Forelimb muscle (tissue), 1 donor: ENCODE measurements around the gene EPG5. TPM values are rescaled to one million over a fixed set of nuclear protein-coding genes. Genes with fewer than 3 reads are reported as not detected.

Source experiments
- DNase-seq: peaks from one replicate; pipeline ENCODE4 v3.0.0-alpha.2; 2013; ENCODE audit warnings: low read depth
- polyA plus RNA-seq: library from polyadenylated mRNA; unstranded; fragments of 120-200 nt; gene quantifications from one replicate; pipeline ENCODE4 v1.2.1, GENCODE V29; 2013; ENCODE audit not compliant: insufficient read length

The EPG5 gene
- polyA plus RNA-seq, 1 donor = 12.8 TPM

DNA sequence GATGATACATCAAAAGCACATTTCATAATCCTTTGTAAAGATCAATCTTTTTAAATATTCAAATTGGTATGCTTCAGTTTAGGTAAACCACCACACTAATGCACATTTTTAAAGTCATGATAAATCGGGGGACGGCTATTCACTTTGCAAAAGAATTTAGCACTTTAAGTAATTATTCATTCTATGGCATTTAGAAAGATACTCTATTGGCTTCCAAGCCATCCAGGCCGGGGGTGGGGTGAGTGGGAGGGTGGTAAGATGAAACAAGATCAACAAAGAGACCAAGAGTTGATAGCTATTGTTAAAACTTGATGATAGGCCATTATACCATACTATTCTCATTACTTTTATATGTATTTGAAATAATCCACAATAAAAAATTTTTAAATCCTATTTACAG is 41.0 kb downstream of the EPG5 start:
- no peak for DNase-seq

DNA sequence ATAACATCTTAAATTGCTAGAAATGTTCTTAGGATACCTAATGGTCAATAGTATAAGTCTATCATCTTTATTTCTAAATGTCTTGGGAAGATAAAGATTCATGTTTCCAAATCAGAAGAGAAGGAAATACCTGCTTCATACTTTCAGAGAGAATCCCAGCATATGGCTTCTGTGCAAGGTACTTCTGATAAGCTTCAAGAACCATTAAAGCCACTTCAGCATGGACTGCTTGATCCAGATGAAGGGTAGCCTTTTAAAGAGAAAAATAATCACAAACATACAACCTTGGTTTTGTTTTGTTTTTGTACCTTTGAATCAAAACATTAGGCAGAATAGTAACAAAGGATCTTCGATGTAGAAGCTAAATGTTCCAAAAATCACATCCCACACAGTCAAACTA is 44.0 kb downstream of the EPG5 start:
- no peak for DNase-seq

DNA sequence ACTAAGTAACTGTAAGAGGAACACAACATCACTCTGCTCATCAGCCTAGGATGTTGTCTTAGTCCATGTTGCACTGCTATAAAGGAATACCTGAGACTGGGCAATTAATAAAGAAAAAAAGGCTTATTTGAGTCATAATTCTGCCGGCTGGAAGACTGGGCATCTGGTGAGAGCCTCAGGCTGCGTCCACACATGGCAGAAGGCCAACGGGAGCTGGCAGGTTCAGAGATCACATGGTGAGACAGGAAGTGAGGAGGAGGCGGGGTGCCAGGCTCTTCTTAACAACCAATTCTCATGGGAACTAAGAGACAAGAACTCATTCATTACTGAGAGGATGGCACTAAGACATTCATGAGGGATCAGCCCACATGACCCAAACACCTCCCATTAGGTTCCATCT is 46.8 kb downstream of the EPG5 start:
- DNase-seq = no peak

- DNase-seq = no peak
These were observed 50.8 kb downstream of the EPG5 start for GRCh38 chr18:45916302-45916701.

- no peak for DNase-seq
These were observed 53.9 kb downstream of the EPG5 start for GRCh38 chr18:45913276-45913675.

GRCh38 chr18:45910405-45911023 is 56.6 kb downstream of the EPG5 start:
- no peak for DNase-seq

DNA sequence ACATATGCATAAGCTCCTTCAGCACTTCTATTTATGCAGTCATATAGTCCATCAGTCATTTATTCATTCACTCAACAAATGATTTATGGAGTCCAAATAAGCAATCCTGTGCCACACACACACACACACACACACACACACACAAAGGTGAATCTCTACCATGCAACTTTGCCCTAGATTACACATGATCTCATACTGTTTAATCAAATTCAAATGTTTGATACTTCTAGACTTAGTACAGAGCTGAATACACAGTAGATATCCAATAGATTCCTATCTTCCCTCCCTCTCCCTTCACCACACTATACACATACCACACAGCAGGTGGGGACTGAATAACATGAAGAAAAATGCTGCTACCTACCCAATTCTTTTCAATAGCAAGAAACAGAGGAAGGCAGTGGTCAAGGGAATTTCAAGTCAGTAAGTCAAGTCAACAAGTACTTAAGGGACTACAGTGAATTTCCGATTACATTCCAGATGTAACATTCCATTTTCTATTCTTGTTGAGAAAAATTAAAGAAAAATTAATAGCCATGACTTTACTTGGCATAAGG is 65.4 kb downstream of the EPG5 start:
- DNase-seq = no peak

- no peak for DNase-seq
These were observed 66.5 kb downstream of the EPG5 start for GRCh38 chr18:45900623-45901022.

DNA sequence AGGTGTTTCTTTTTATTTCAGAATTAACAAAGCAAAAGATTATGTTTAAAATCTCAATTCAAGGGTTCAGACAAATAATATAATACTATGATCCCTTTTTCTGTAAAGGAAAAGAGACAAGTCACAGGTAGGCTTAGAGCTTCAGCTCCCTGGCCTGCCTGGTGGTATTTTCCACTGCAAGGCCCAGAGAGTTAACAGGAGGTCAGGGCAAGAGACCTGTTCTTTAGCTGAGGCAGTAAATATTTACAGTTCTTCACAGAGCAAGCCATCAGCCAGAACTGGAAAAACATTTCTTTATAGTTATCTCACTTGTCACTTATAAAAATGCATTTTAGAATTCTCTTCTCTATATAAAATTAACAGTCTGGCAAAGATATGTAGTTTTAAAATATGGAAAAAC is 70.1 kb downstream of the EPG5 start:
- DNase-seq = no peak

GRCh38 chr18:45896452-45896851 is 70.7 kb downstream of the EPG5 start:
- no peak for DNase-seq

DNA sequence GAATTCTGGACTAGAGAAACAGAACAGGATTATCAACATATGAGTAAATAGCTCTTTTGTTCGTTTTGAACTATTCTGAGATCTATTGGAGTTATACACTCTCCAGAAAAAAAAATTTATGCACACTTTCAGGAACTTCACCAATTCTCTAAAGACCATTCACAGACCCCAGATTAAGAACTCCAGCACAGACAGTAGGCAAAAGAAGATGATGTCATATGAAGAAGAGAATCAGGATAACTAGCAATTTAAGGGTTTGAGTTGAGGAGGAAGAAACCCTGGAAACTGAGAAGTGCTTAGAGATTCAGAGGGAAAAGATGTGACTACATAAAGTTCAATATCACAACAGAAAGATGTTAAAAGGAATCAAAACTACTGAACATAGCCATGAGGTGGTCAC is 71.8 kb downstream of the EPG5 start:
- DNase-seq = no peak

GRCh38 chr18:45894818-45895217 is 72.3 kb downstream of the EPG5 start:
- no peak for DNase-seq

DNA sequence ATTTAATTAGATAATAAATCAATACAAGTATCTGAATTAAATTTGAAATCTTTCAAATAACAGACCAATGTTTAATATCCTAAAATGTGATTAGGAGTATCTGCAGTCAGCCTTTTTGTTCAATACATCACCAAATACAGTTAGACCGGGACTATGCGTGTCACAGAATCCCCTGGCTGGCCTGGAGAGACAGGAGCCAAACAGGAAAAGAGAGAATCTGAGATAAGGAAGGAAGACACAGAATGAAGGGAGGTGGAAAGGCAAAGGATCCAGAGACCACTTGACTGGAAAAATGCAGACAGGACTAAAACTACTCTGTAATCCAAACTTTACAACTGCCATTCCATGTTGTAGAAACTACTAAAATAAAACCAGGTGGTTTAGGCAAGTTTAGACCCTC is 75.3 kb downstream of the EPG5 start:
- DNase-seq = no peak

GRCh38 chr18:45890606-45891005 is 76.5 kb downstream of the EPG5 start:
- DNase-seq = no peak

DNA sequence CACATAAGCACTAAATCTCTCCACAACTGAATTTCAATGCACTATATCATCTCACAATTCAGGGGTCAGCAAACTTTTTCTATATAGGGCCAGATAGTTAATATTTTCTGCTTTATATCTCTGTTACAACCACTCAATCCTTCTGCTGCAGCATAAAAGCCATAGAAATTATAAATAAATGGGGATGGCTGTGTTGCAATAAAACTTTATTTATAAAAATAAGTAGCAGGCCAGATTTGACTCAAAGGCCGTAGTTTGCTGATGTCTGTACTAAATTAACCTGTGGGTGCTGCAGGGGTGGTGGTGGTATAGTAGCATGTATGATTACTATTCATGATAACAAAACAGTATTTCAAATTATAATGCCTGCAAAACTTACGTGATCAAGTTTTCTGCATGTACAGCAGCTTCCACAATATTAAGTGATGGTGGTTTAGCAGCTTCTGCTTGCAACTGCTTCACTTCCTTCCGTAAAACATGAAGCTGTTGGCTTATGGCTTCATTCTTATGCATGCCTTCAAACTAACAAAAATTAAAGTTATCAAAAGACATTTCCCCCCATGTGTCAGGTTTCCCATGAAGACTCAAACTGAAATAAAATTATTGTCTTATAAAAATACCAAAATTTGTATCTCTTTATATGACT is 77.6 kb downstream of the EPG5 start:
- no peak for DNase-seq

- no peak for DNase-seq
These were observed 79.5 kb downstream of the EPG5 start for GRCh38 chr18:45887585-45887984.

GRCh38 chr18:45880876-45881558 is 86.1 kb downstream of the EPG5 start:
- DNase-seq = no peak

- peak; percentile 36 for DNase-seq
These were observed 87.2 kb downstream of the EPG5 start for GRCh38 chr18:45879681-45880655.

DNA sequence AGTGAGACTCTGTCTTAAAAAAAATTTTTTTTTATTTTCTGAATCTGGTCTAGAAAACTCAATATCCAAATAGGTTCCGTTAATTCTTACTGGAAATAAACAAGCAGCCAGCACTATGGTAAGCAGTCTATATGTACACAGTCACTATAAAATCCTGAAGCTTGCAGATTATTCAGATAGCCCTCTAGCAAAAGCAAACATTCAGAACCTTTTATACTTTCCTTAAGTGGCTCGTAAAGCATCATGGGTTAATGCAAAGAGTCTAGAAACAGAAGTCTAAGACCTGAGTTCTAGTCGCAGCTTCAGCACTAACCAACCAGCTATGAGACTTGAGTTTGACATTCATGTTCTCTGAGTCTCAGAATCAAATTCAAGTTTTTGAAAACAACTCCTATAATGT is 89.7 kb downstream of the EPG5 start:
- no peak for DNase-seq

- DNase-seq = no peak
These were observed 91.0 kb downstream of the EPG5 start for GRCh38 chr18:45876161-45876560.

DNA sequence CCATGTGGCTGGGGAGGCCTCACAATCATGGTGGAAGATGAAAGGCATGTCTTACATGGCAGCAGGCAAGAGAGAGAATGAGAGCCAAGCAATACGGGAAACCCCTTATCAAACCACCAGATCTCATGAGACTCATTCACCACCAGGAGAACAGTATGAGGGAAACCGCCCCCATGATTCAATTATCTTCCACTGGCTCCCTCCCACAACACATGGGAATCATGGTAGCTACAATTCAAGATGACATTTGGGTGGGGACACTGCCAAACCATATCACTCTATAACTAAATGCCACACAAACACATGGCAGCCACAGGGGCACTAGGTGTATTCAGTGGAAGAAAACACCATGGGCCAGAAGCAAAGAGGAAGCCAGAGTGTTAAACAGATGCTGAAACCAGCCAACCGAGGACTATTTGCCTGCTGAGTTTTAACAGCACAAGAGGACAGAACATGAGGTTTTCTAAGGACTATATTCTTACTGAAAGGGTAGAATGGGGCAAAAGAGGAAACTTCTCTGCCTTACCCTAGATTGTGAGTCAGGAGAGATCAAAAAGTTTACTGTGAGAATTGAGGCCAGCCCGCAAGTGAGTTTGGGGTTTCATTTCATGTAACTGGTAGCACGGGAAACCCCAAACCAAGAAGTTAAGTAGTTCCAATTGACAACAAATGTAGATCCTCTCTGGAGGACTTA is 92.5 kb downstream of the EPG5 start:
- DNase-seq = no peak
